ENCODE results near the gene TNFSF15. TPM values are rescaled to one million over a fixed set of nuclear protein-coding genes. Genes with fewer than 3 reads are reported as not detected.

The TNFSF15 gene
- total RNA-seq, 1 donor from 2014 or later: 4.3 TPM

- peak; percentile 53 for DNase-seq (ENCODE audit: low spot score)
These were observed 19.4 kb upstream of the TNFSF15 start for GRCh38 chr9:114825126-114825795.

DNA sequence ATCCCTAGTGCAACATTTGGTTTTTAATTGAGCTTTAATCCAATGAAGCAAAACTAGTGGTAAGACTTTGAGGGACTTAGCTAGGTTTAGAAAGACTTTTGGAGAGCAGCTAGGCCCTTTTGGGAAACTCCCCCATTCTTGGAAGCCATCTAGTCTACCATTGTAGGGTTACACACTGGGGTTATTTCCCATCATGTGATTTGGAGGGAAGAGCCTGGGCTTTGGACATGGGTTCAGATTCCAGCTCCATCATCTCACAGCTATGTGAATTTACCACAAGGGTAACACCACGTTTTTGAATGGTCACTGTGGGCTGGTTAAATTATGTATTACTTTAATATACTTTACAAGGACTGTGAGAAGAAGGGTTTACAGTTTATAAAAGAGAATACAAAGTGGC, 18.3 kb upstream of the TNFSF15 start:
- DNase-seq (ENCODE audit: low spot score): no peak

GRCh38 chr9:114823441-114823840, 17.6 kb upstream of the TNFSF15 start:
- no peak for DNase-seq (ENCODE audit: low spot score)

- no peak for DNase-seq (ENCODE audit: low spot score)
These were observed 16.9 kb upstream of the TNFSF15 start for GRCh38 chr9:114822708-114823107.

DNA sequence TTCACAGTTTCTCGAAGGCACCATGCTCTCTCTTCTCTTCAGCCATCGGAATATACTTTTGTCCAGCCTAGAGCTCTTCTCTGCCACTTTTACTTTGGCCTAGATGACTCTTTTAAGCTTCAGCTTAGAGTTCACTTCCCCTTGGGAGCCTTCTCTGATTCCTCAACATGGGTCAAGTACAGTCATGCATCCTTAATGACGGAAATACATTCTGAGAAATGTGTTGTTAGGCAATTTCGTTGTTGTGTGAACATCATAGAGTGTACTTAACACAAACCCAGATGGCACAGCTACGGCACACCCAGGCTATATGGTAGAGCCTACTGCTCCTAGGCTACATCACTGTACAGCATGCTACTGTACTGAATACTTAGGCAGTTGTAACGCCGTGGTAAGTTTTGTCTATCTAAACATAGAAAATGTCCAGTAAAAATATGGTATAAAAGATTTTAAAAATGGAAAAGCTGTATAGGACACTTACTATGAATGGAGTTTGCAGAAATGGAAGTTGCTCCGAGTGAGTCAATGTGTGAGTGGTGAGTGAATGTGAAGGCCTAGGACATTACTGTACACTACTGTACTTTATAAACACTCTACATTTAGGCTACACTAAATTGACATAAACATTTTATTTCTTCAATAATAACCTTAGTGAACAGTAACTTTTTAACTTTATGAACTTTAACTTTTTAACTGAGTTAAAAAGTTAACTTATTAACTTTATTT, 15.1 kb upstream of the TNFSF15 start:
- DNase-seq (ENCODE audit: low spot score): no peak

- no peak for DNase-seq (ENCODE audit: low spot score)
These were observed 12.3 kb upstream of the TNFSF15 start for GRCh38 chr9:114818178-114818577.

DNA sequence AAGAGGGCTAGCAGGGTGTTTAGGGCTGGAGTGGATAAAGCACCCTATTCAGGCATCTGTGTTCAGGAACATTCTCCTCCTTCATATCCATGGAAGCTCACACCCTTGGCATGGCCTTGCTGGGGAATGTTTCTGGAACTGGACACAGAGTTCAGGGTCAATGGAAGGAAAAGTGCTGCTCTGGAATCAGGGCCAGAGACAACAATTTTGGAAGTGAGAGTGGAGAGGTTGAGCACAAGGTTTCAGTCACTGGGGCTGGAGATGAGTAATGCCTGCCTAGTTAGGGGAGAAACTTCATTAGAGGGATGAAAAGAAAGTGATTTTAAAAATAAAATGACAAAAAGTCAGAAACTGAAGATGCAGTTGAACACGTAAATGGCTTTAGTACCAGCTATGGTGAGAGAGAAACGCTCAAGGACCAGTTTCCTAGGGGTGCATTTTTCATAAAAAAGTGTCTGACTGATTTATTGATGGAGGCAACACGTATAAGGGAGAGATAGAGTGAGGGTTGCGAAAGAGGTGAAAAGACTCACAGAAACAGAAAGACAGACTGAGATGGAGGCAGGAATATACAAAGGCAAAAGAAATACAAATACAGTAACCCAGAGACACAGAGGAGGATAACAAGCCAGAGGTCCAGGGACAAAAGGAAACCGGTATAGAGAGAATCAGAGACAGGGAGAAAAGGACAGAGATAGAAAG, 8.0 kb upstream of the TNFSF15 start:
- no peak for DNase-seq (ENCODE audit: low spot score)

DNA sequence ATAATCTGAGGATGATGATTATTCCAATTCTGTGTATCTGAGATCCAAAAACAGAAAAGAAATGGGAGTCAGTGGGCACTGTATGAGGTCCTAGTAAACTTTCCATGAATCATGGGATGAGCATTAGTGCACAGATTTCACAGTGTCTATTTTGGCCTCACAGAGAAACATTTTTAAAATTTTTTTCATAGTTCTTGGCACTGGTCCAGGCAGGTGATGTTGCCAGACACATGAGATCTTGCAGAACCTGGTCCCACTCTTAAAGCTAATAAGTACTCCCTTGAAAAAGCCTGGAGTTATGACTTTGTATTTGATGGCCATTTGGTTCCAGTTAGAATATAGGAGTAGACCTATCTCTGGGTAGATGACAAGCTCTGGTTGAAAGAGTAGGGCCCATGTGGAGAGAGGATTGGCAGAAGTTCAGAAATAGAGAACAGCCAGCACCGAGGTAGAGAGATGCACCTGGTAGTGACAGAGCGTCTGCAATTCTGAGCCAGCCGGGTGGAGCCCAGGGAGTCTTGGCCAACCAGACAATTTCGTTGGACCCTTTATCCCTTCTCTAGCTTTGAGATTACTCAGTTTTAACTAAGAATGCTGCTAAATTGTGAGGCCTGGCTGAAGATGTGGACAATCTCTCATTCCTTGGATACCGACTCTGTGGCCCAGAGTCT, 6.3 kb upstream of the TNFSF15 start:
- DNase-seq (ENCODE audit: low spot score): peak; percentile 77

GRCh38 chr9:114811301-114811700, 5.5 kb upstream of the TNFSF15 start:
- no peak for DNase-seq (ENCODE audit: low spot score)

- no peak for DNase-seq (ENCODE audit: low spot score)
These were observed 4.8 kb upstream of the TNFSF15 start for GRCh38 chr9:114810614-114811013.

DNA sequence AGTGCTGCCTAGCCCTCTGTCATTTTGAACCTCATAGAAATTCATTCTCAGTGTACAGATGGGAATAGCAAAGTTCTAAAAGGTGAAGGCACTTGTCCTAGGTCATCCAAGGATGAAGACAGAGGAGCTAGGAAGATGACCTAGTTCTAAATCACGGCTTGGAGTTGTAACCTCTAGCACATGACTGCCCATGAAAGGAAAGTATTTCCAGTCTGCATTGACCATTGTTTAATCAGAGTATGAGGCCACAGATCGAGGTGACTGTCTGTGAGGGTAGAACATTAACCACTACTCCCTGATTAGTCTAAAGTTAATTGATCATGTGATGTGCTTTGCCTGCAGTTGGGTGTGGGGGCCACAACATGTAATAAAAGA, 674 bp upstream of the TNFSF15 start:
- DNase-seq (ENCODE audit: low spot score): no peak

DNA sequence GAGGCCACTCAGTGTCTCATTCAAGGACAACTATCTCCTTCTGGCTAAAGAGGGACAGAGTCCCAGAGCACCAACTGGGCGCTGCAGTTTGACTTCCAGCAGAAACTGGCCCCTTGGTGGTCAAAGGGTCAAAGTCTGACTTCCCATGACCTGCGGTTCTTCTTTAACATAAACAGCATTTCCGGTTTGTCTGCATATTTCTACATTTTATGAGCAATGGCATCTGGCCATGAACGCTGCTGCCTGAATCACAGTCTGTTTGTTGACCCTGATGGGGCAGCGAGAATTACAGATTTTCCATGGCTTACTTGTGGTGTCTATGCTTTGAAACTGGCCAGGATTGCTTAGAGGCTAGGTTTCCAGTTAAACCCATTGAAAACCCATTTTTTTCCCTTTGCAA, 1.3 kb downstream of the TNFSF15 start:
- peak; percentile 91 for DNase-seq (ENCODE audit: low spot score)

DNA sequence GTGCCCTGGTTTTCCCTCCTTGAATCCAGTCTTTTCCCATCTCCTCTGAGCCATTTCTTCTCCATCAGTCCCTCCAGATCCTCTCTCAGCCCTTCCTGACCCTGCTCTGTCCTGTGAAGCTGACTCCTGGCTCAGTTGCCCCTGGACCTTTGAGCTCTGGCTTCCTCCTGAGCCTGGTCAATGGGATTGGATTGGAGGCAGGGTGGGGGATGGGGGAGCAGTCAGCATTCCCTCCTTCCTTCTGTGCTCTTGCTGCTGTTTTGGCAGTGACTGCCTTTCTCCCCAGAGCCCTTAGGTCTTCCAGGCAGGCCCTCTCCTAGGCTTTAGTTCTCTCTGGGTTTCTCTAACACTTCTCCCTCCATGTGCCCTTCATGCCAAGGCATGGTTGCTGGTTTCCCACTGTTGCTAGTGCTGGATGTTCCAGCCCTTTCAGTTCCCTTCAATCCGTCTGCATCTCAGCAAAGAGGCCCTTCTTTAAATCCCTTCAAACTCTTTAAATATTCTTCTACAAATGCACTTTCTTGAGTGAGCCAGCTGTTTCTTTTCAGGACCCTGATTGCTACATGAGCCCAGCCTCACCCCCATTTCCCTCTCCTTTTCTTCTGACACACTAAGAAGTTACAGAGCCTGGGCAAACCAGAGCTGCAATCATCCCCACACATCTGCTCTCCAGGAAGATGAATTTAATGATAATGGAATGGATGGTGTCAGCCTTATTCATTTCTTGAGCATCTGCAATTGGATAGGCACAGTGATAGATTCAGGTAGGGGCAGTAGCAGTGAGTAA, 2.2 kb downstream of the TNFSF15 start:
- peak; percentile 73 for DNase-seq (ENCODE audit: low spot score)

DNA sequence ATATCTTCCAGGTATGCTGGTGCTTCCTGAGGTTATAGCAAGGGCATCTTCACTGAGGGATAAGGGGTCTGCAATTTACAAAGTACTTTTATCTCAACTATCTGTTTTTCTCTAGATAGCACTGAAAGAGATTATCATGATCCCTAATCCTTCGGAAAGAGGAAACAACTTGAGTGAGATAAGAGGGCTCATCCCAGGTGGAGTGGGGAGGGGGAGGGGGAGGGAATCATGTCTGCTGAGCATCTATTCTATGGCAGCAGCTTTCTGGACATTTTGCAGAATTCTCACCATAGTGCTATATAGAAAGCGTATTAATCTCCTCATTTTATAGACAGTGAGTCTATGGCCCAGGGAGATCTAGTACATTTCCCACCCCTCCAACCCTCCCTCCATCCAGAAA, 5.9 kb downstream of the TNFSF15 start:
- no peak for DNase-seq (ENCODE audit: low spot score)

DNA sequence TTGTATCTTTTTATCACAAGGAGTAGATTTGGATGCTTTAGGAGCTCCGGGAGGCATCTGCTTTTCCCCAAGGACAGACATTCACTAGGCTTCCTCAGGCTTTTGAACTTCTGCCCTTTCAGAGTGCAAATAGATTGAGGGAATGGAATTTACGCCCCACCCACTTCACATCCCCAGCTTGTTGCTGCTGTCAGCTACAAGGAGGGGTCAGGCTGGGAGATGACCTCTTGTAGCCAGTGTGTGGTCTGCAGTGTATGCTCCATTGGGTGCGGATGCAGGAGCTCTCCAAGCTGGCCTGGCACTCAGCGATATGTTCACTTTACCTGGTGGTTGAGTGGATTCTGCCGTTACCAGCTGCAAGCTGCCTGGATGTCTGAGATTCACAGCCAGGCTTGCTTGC, 6.4 kb downstream of the TNFSF15 start:
- peak; percentile 57 for DNase-seq (ENCODE audit: low spot score)

GRCh38 chr9:114798780-114799427, 6.9 kb downstream of the TNFSF15 start:
- peak; percentile 48 for DNase-seq (ENCODE audit: low spot score)

GRCh38 chr9:114798101-114798500, 7.7 kb downstream of the TNFSF15 start:
- DNase-seq (ENCODE audit: low spot score): no peak

GRCh38 chr9:114792396-114792795, 13.4 kb downstream of the TNFSF15 start:
- no peak for DNase-seq (ENCODE audit: low spot score)

- no peak for DNase-seq (ENCODE audit: low spot score)
These were observed 14.1 kb downstream of the TNFSF15 start for GRCh38 chr9:114791736-114792135.

DNA sequence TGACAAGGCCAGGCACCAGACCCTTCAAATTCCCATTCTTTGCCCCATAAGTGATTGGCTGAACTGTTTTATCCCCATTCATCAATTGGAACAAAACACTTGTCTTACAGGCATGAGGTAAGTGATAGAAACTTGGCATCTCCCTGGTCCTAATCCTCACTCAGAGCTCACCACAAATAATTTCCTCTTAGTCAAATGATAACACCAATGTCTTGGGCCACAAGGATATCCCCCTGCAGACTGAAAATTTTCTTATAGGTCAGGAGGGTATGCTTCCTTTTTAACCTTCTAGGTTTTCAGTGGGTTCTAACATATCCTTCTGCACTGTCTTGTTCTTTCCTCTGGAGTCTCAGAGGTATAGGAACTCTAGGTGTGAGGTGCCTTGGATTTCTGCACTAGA, 14.5 kb downstream of the TNFSF15 start:
- no peak for DNase-seq (ENCODE audit: low spot score)

DNA sequence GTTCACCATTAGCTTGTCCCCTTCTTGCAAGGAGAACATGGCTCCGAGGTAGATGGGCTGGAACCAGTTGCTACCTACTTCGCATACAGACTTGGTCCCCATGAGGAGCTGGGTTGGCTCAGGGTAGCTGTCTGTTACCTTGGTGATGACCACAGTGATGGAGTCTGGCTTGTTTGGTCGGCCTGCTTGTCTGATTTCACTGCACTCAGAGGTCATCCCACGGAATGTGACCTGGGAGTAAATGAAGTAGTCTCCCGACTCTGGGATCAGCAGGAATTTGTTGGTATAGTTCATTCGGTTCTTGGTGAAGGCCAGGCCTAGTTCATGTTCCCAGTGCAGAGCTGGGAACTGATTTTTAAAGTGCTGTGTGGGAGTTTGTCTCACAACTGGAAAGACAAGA, 15.3 kb downstream of the TNFSF15 start:
- DNase-seq (ENCODE audit: low spot score): no peak

Measured in umbilical cord (tissue), 2 donors.